ELR (cell line): ENCODE data around the gene NUMB.
"Not testable (repeated sequence)": the region's sequence is repeated elsewhere in the genome, so short reads cannot be mapped to it uniquely, and the experiment has no call there.

Experiments
- DNase-seq: peaks from one replicate; pipeline ENCODE4 v3.0.0-alpha.2; 2015; ENCODE audit warnings: low read depth

NUMB gene

DNA sequence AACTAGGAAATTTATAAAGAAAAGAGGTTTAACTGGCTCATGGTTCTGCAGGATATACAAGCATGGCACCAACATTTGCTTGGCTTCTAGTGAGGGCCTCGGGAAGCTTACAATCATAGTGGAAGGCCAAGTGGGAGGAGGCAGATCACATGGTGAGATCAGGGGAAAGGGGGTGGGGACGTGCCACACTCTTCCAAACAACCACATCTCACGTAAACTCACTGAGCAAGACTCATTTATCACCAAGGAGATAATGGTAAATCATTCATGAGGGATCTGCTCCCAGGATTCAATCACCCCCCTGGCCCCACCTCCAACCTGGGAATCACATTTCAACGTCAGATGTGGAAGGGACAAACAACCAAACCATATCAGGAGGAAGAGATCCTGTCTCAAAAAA is 35.8 kb downstream of the NUMB start:
- no peak for DNase-seq

GRCh38 chr14:73418227-73418626 is 40.1 kb downstream of the NUMB start:
- DNase-seq: no peak

DNA sequence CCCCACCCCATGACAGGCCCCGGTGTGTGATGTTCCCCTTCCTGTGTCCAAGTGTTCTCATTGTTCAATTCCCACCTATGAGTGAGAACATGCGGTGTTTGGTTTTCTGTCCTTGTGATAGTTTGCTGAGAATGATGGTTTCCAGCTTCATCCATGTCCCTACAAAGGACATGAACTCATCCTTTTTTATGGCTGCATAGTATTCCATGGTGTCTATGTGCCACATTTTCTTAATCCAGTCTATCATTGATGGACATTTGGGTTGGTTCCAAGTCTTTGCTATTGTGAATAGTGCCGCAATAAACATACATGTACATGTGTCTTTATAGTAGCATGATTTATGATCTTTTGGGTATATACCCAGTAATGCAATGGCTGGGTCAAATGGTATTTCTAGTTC is 52.1 kb downstream of the NUMB start:
- not testable (repeated sequence) for DNase-seq

GRCh38 chr14:73403181-73403752 is 55.1 kb downstream of the NUMB start:
- no peak for DNase-seq

GRCh38 chr14:73402579-73402978 is 55.8 kb downstream of the NUMB start:
- DNase-seq: no peak

GRCh38 chr14:73397810-73398209 is 60.5 kb downstream of the NUMB start:
- DNase-seq: no peak

DNA sequence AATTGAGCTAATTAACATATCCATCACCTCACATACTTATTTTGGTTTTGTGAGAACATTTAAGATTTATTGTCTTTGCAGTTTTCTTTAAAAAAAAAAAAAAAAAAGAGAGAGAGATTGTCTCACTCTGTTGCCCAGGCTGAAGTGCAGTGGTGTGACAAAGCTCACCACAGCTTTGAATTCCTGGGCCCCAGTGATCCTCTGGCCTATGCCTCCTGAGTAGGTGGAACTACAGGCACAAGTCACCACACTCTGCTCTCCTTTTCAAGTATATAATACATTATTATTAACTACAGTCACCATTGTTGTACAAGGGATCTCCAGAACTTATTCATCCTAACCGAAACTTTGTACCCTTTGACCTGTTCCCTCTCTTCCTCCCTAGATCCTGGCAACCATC is 64.0 kb downstream of the NUMB start:
- DNase-seq: no peak

- DNase-seq: no peak
Observed at GRCh38 chr14:73393375-73393774, 65.0 kb downstream of the NUMB start.

DNA sequence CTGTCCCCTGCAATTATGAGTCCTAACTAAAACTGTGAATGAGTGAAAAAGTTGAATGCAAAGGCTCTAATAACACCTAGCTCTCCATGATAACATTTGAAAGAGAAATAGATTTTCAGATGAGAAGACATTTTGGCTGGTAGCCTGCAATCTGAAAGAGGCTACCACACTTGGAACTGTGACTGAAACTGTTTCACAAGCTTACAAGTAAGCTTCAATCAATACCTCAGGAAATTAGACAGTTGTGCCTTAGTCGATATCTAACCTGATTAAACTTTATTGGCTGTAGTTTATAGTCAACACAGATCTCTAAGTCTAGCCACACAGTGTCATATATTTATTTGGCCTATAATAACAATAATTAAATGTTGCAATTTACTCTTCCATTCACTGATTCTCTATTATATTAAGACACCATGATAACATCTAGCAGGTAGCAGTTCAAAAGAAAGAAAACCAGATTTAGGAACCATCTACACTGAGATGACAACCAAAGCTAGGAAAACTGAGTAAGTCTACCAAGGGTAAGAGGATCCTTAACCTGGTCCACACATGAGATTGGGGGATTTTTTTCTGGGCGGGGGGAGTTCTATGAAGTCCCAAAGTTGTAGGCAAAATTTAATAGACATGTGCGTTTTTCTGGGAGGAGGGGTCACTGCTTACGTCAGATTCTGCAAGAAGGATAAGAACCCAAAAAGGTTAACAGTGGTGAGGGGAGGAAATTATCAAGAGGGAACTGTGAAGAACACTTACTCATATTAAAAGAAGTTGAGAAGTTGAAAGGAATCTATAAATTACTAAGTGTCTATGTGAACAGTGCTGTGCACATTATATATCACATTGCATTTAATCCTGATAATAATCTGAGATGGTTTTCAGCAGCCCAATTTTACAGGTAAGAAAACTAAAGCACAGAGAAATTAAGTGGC is 65.8 kb downstream of the NUMB start:
- no peak for DNase-seq

- not testable (repeated sequence) for DNase-seq
Observed at GRCh38 chr14:73387860-73388259, 70.5 kb downstream of the NUMB start.

- no peak for DNase-seq
Observed at GRCh38 chr14:73386342-73386741, 72.0 kb downstream of the NUMB start.

- not testable (repeated sequence) for DNase-seq
Observed at GRCh38 chr14:73385021-73385420, 73.3 kb downstream of the NUMB start.

GRCh38 chr14:73383356-73383755 is 75.0 kb downstream of the NUMB start:
- no peak for DNase-seq

DNA sequence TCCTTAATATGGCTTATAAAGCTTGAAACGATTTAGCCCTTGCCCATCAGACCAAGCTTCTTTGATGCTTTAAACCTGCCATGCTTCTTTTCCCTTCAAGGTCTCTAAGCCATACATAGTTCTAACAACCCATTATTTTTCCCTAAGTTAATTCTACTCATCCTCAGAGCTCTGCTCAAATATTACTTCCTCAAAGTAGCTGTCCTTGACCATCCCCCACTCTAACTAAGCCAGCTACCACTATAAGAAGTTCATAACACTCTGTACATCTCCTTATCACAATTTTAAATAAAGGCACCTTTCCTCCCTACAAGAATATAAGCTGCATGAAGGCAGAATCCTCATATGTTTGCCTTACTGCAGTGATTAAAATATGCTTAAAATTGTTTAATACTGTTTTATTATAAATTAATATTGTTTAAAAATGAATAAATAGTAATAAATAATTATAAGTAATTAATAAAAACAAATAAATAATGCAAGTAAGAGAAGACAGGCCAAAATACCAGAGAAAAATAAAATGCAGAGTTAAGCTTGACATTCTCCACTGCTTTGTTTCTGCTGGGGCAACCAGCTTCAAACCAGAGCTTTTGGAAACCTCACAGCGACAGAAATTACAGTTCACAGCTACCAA is 76.8 kb downstream of the NUMB start:
- no peak for DNase-seq

GRCh38 chr14:73376585-73376984 is 81.8 kb downstream of the NUMB start:
- no peak for DNase-seq

- DNase-seq: no peak
Observed at GRCh38 chr14:73375861-73376260, 82.5 kb downstream of the NUMB start.

GRCh38 chr14:73374218-73374617 is 84.1 kb downstream of the NUMB start:
- no peak for DNase-seq

- DNase-seq: no peak
Observed at GRCh38 chr14:73372529-73372928, 85.8 kb downstream of the NUMB start.

DNA sequence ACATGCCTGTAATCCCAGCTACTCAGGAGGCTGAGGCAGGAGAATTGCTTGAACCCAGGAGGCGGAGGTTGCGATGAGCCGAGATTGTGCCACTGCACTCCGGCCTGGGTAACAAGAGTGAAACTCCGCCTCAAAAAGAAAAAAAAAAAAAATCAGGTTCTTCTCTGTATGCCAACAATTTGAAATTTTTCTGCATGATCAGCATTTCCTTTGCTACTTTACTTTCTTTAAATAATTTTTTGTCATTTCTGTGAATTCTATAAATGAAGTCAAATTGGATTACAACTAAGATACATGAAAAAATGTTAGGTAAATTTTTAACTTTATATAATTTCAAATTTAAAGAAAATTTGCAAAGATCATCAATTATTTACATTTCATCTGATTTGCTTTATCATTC is 87.8 kb downstream of the NUMB start:
- DNase-seq: no peak

GRCh38 chr14:73369428-73369827 is 88.9 kb downstream of the NUMB start:
- DNase-seq: no peak

DNA sequence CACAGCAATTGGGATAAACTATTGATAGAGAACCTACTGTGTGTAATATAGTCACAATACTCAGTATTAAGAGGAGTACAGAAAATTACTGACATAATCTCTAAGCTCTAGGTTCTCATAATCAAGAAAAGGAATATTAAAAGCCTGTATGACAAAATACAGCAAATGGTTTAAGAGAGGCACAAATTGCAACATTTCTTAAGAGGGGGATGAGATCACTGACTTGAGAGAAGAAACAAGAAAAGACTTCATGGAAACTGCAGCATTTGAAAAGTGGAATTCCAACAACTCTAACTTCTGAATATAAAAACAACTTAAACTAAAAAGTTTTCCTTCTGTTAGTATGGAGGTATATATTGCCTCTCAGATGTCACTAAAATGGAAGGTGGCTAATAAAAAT is 89.7 kb downstream of the NUMB start:
- DNase-seq: no peak

DNA sequence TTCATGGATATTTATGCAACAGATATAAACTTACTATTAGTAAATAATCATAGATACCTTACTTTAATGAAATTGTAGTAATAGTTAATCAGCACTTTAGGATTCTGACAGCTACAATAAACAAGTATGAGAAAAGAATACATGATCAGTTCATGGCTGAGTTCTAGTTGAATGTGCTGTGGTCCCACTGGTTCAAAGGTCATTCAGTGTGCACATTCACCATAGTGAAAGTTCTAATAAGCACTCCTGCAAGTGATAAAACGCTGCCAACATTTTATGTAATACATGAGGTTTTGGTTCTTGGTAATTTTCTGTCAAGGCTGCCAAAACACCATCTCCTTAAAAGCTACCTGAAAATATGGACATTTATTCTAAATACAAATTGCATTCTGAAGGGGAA is 92.6 kb downstream of the NUMB start:
- DNase-seq: no peak

DNA sequence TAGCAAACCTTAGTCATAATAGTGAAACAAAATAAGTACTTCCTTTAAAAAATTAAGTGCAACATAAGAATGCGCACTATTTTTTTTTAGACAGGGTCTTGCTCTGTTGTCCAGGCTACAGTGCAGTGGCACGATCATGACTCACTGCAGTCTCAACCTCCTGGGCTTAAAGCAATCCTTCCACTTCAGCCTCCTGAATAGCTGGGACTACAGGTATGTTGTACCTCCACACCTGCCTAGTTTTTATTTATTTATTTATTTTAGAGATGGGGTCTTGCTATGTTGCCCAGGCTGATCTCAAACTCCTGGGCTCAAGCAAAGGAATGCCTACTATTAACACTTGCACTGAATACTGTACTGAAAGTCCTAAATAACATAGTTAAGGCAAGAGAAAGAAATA is 93.8 kb downstream of the NUMB start:
- no peak for DNase-seq
